HEK293 (cell line): ENCODE data around the gene MALT1.

Source experiments
- CTCF ChIA-PET: fragments of 350-600 bp; formaldehyde crosslinking; extraction: SDS; loops from one replicate; lab custom pipeline; 2021; ENCODE audit warnings: antibody characterized with exemption; lab: Yijun Ruan, JAX
- POLR2A ChIA-PET: fragments of 300-600 bp; formaldehyde crosslinking; extraction: SDS; loops from one replicate; lab custom pipeline; 2020; ENCODE audit warnings: antibody characterized with exemption, inconsistent platforms; lab: Yijun Ruan, JAX
- H3K27ac ChIP-seq: fragments of 200-500 bp; sonication (Bioruptor generic); 2 replicates; pipeline ENCODE4 v1.5.1; 2014; ENCODE audit warnings: low read depth, low read length, control low read depth, inconsistent platforms; ENCODE audit errors: extremely low read depth
- H3K36me3 ChIP-seq, 2 experiments: fragments of 200-500 bp in 1 of 2; sonication (Bioruptor generic) in 1 of 2; 1 replicate in 1 of 2; 2 replicates in 1 of 2; pipeline ENCODE4 v1.5.1; 2014 to 2017; ENCODE audit warnings: inconsistent platforms in 2 of 2, low read length in 2 of 2; ENCODE audit not compliant: control insufficient read depth in 2 of 2, insufficient read depth in 1 of 2
- H3K4me1 ChIP-seq: fragments of 200-500 bp; sonication (Bioruptor generic); 2 replicates; pipeline ENCODE4 v1.5.1; 2014; ENCODE audit warnings: mild to moderate bottlenecking, low read length, inconsistent platforms; ENCODE audit not compliant: control insufficient read depth, insufficient read depth
- H3K4me3 ChIP-seq: 2 replicates; pipeline ENCODE4 v1.5.1; 2011; ENCODE audit warnings: low read depth, mild to moderate bottlenecking, control low read depth, low read length, moderate library complexity
- H3K9me3 ChIP-seq: fragments of 200-500 bp; sonication (Bioruptor generic); 2 replicates; pipeline ENCODE4 v1.5.1; 2014; ENCODE audit warnings: low read depth, low read length, inconsistent platforms; ENCODE audit not compliant: control insufficient read depth, insufficient read depth
- ELK4 ChIP-seq: IDR thresholded peaks from 2 replicates; pipeline ENCODE4 v1.6.1; 2011; ENCODE audit warnings: mild to moderate bottlenecking, low read depth, low read length, borderline replicate concordance
- IKZF3 ChIP-seq: fragments of 450-650 bp; IDR thresholded peaks from 2 replicates; pipeline ENCODE4 v1.5.0; 2018; ENCODE audit warnings: missing biosample characterization, mild to moderate bottlenecking, missing genetic modification characterization, moderate library complexity
- REST ChIP-seq: fragments of 450-650 bp; formaldehyde crosslinking; IDR thresholded peaks from 2 replicates; pipeline ENCODE4 v1.5.1; 2016; ENCODE audit warnings: missing biosample characterization, missing genetic modification characterization
- TCF7L2 ChIP-seq: IDR thresholded peaks from 2 replicates; pipeline ENCODE4 v1.6.1; 2011; ENCODE audit warnings: low read depth, mild to moderate bottlenecking, inconsistent platforms, low read length, moderate library complexity, borderline replicate concordance
- YY2 ChIP-seq: fragments of 450-650 bp; formaldehyde crosslinking; IDR thresholded peaks from 2 replicates; pipeline ENCODE4 v1.5.1; 2016; ENCODE audit warnings: missing biosample characterization, missing genetic modification characterization
- ZBTB17 ChIP-seq: fragments of 450-650 bp; formaldehyde crosslinking; IDR thresholded peaks from 2 replicates; pipeline ENCODE4 v1.5.1; 2016; ENCODE audit warnings: missing biosample characterization, missing genetic modification characterization
- ZEB2 ChIP-seq: fragments of 450-650 bp; formaldehyde crosslinking; IDR thresholded peaks from 2 replicates; pipeline ENCODE4 v1.5.1; 2016; ENCODE audit warnings: missing biosample characterization, missing genetic modification characterization
- ZNF184 ChIP-seq: fragments of 450-650 bp; IDR thresholded peaks from 2 replicates; pipeline ENCODE4 v1.5.1; 2018; ENCODE audit warnings: missing biosample characterization, mild to moderate bottlenecking, missing genetic modification characterization
- ZNF19 ChIP-seq: fragments of 450-650 bp; formaldehyde crosslinking; IDR thresholded peaks from 2 replicates; pipeline ENCODE4; 2016; ENCODE audit warnings: missing biosample characterization, missing genetic modification characterization, low read depth
- ZNF202 ChIP-seq: fragments of 450-650 bp; formaldehyde crosslinking; IDR thresholded peaks from 2 replicates; pipeline ENCODE4 v1.5.1; 2016; ENCODE audit warnings: missing biosample characterization, missing genetic modification characterization, borderline replicate concordance
- ZNF221 ChIP-seq: fragments of 450-650 bp; formaldehyde crosslinking; IDR thresholded peaks from 2 replicates; pipeline ENCODE4 v1.5.1; 2017; ENCODE audit warnings: missing biosample characterization, missing genetic modification characterization, borderline replicate concordance
- ZNF354C ChIP-seq: fragments of 450-650 bp; formaldehyde crosslinking; IDR thresholded peaks from 2 replicates; pipeline ENCODE4 v1.5.1; 2016; ENCODE audit warnings: missing biosample characterization, missing genetic modification characterization, low read depth, borderline replicate concordance
- ZNF416 ChIP-seq: fragments of 450-650 bp; formaldehyde crosslinking; IDR thresholded peaks from 2 replicates; pipeline ENCODE4 v1.5.1; 2016; ENCODE audit warnings: missing biosample characterization, missing genetic modification characterization
- ZNF426 ChIP-seq: fragments of 450-650 bp; formaldehyde crosslinking; IDR thresholded peaks from 2 replicates; pipeline ENCODE4 v1.5.1; 2017; ENCODE audit warnings: missing biosample characterization, missing genetic modification characterization, mild to moderate bottlenecking, inconsistent platforms, moderate library complexity
- ZNF501 ChIP-seq: fragments of 450-650 bp; formaldehyde crosslinking; IDR thresholded peaks from 2 replicates; pipeline ENCODE4 v1.5.1; 2016; ENCODE audit warnings: missing biosample characterization, missing genetic modification characterization
- ZNF513 ChIP-seq: fragments of 450-650 bp; IDR thresholded peaks from 2 replicates; pipeline ENCODE4 v1.5.1; 2018; ENCODE audit warnings: missing biosample characterization, missing genetic modification characterization
- ZNF555 ChIP-seq: fragments of 450-650 bp; formaldehyde crosslinking; conservative IDR thresholded peaks from 2 replicates; pipeline ENCODE4 v1.5.1; 2017; ENCODE audit warnings: missing biosample characterization, mild to moderate bottlenecking, missing genetic modification characterization, inconsistent platforms
- ZNF670 ChIP-seq: fragments of 450-650 bp; formaldehyde crosslinking; IDR thresholded peaks from 2 replicates; pipeline ENCODE4 v1.5.1; 2016; ENCODE audit warnings: missing biosample characterization, missing genetic modification characterization, low read depth
- ZNF76 ChIP-seq: fragments of 450-650 bp; formaldehyde crosslinking; IDR thresholded peaks from 2 replicates; pipeline ENCODE4; 2016; ENCODE audit warnings: low read depth, missing biosample characterization, missing genetic modification characterization, borderline replicate concordance
- TF ChIP-seq, protein P1 (sequence below): fragments of 450-650 bp; formaldehyde crosslinking; optimal IDR thresholded peaks from 2 replicates; pipeline ENCODE3; 2016; ENCODE audit warnings: missing biosample characterization, mild to moderate bottlenecking, missing genetic modification characterization

Gene MALT1

DNA sequence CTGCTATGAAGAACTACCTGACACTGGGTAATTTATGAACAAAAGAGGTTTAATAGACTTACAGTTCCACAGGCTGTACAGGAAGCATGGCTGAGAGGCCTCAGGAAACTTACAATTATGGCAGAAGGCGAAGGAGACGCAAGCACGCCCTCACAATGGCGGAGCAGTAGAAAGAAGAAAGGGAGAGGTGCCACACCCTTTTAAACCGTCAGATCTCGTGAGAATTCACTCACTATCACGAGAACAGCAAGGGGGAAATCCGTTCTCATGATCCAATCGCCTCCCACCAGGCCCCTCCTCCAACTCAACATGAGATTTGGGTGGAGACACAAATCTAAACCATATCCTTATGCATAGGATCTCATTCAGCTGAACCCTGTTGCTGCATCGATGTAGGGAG lies 108.8 kb downstream of the MALT1 start:
- H3K36me3 ChIP-seq, result no peaks in the 10 kb centered on the region
- peaks cover 7% of the 10 kb centered on the region for H3K4me1 ChIP-seq
- ChIA-PET POLR2A (no interaction called here), CTCF (interaction anchor here (0.8 to 12.6 kb wide), 8 partner anchors 12 to 303 kb away, joined by 3 to 206 read pairs (median 21); no protein-coding TSS in a partner anchor)
- no peak overlapping the region for H3K4me3 ChIP-seq
- no peak overlapping the region for H3K27ac ChIP-seq
- no peaks in the 10 kb centered on the region for H3K9me3 ChIP-seq
- TF ChIP-seq ZNF184, result no peak
- TF ChIP-seq YY2, result no peak
- TF ChIP-seq ZBTB17, result no peak
- TF ChIP-seq ZEB2 (tag by site-specific recombination), result no peak
- TF ChIP-seq ZNF202, result no peak
- TF ChIP-seq, protein P1, sequence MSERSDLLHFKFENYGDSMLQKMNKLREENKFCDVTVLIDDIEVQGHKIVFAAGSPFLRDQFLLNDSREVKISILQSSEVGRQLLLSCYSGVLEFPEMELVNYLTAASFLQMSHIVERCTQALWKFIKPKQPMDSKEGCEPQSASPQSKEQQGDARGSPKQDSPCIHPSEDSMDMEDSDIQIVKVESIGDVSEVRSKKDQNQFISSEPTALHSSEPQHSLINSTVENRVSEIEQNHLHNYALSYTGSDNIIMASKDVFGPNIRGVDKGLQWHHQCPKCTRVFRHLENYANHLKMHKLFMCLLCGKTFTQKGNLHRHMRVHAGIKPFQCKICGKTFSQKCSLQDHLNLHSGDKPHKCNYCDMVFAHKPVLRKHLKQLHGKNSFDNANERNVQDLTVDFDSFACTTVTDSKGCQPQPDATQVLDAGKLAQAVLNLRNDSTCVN (tag by site-specific recombination), result no peak
- no peak for TF ChIP-seq REST
- TF ChIP-seq ZNF76 (tag by site-specific recombination), result no peak
- TF ChIP-seq ZNF501 (tag by site-specific recombination), result no peak
- no peak for TF ChIP-seq ZNF221 (tag by site-specific recombination)
- no peak for TF ChIP-seq ZNF354C (tag by site-specific recombination)
- no peak for TF ChIP-seq ZNF555
- TF ChIP-seq ZNF670 (tag by site-specific recombination), result no peak
- no peak for TF ChIP-seq ZNF19 (tag by site-specific recombination)
- TF ChIP-seq ZNF426 (tag by site-specific recombination), result no peak
- no peak for TF ChIP-seq TCF7L2
- TF ChIP-seq IKZF3 (tag by site-specific recombination), result no peak
- no peak for TF ChIP-seq ZNF513 (tag by site-specific recombination)
- no peak for TF ChIP-seq ELK4
- TF ChIP-seq ZNF416, result no peak
